Kidney glomerular epithelial cell (primary cell): Measurements from ENCODE around the gene MBD1.
"Not testable (repeated sequence)": the region's sequence is repeated elsewhere in the genome, so short reads cannot be mapped to it uniquely, and the experiment has no call there.

ENCODE experiments used
- DNase-seq: peaks from one replicate; lab custom pipeline; 2025; lab: John Stamatoyannopoulos, UW

Gene MBD1

DNA sequence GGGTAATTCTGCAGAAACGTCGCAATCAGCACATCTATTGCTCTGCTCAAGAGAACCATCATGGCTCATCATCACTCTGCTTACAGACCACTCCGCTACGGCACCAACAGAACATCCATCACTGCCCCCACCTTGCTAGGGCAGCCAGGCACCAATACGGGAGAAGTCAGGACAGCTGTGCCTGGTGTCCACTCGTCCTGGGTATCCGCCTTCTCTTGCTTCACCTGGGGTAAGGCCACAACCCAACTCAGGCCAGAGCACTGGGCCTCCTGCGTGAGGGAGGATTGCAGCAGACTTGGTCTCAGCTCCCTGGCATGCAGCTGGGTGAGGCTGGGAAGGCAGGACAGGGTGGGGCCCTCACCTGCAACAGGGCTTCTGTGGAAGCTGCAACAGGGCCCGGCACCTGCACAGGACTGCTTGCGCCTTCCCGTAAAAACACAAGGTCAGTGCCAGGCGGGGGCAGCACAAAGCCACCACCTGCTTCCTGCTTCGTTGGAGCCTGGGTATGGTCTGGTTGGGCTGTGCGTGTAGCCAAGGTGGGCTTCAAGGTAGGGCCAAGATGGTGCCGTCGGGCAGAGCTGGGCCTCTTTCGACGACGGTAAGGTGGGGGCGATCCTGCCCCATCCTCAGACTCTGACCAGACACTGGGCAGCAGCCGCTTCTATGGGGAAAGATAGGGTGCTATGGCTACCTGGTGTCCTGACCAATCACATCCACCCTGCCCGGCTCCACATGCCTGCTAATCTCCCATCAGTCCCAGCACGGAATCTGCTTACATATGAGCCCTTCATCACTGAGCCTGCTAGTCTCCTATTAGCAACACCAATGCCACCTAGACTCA, 7.9 kb downstream of the MBD1 start:
- no peak for DNase-seq

DNA sequence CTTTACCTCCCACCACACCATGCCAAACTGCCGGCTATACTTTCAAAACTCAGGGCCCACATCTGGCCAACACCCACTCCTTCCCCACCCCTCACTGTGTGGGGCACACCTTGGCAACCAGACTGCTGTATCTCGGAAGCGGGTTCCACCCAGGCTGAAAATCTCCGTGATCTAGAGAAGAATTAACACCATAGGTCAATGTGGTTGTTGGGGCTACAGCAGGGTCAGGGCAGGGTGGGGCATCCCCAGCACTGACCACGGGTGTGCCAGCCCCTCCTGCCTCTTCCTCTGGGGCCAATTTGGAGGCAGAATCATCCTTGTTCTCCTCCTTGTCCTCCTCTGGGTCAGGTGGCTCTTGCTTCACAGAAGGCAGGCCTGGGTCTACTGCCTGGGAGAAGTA, 8.8 kb downstream of the MBD1 start:
- DNase-seq: no peak

DNA sequence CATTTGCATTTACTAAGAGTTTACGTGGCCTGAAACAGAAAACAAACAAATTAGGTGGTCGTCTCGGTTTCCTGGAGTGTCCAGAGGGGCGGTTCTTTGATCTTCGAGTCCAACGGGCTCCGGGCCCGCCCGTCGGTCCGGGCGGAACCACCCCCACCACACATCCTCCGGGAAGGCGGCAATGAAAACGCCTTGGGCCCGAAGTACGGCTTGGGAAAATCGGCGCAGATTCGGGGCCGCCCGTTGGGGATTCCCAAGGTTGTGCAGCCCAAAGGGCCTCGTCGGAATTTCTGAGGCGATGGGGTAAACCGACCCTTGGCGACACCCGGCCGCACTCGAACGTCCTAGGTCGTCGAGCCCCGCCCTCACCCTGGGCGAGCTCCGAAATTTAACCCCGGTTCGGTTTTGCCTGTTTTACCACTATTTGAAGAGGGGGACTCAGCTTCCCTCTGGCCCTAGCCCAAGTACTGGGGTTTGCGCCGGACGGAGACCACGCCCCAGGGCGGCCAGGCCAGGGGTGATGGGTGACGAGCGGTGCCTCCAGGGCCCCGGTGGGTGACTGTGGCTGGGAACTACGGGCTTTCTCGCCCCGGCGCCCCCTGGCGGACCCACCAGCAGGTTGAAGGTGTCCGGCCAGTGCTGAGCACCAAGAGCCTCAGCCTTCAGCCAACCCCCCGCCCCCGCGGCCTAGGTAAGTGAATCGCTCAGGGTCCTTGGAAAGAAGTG, 13.1 kb downstream of the MBD1 start:
- DNase-seq: peak; percentile 25

- peak; percentile 81 for DNase-seq
Observed at GRCh38 chr18:50266248-50266704, 15.0 kb downstream of the MBD1 start, which contains the start of gene CFAP53. Gene CFAP53, minus strand, starts transcription at chr18:50266495. Its CDS starts 91 bp downstream, at chr18:50266404.

DNA sequence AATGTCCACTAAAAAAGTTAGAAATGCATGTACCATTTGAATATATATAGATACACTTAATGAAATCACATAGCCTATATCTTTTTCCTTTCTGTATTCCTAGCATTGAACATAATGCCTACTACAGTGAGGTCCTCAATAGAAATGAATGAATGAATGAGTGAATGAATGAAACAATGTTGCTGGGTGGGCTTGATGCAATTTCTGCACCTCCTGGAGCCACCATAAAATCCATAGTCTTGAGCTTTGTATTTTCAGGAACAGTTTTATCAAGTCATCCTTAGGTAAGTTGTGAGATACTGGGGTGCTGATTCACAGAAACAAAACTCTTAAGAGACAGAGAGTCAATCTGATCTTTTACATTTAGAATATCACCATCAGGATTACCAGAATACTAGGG, 18.3 kb downstream of the MBD1 start:
- DNase-seq: no peak

DNA sequence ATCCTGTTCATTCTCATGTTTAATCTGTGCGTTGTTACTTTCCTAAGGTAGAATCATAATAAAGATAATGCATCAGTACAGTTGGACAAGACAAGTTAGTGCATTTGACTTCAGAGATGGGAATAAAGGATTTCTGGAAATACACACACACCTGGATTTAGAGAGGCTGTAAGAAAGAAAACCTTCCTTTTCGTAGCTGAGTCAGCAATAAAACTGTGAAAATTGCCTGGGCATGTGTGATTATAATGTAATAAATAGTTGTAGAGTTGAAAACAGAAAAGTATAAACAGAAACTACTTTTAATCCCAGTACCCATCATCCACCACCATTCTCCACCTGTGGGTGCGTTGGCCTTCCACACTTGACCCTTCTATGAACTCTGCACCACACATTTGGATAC, 30.4 kb downstream of the MBD1 start:
- no peak for DNase-seq

- DNase-seq: no peak
Observed at GRCh38 chr18:50249576-50249975, 31.7 kb downstream of the MBD1 start.

GRCh38 chr18:50247561-50247960, 33.8 kb downstream of the MBD1 start:
- DNase-seq: no peak

DNA sequence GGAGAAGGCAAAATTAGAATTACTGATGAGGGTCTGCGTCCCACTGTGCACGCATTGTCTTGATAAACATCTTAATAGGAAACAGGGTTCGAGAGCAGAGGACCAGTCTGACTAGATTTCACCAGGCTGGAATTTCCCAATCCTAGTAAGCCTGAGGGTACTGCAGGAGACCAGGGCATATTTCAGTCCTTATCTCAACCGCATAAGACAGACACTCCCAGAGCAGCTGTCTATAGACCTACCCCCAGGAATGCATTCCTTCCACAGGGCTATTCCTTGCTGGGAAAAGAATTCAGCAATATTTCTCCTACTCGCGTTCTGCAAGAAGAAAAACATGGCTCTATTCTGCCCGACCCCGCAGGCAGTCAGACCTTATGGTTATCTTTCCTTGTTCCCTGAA, 39.6 kb downstream of the MBD1 start:
- not testable (repeated sequence) for DNase-seq

DNA sequence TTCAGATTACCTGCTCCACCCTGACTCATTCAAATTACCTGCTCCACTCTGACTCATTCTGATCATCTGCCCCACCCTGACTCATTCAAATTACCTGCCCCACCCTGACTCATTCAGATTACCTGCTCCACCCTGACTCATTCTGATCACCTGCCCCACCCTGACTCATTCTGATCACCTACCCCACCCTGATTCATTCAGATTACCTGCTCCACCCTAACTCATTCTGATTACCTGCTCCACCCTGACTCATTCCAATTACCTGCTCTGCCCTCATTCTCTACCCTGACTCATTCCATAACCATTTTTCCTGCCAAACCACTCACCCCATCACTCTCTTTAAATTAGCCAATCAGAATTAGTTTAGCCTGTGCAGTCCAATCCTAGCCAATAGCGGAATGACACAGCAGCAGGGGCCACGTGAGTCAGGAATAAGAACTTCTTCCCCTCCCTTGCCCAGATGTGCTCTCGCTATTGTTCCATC, 41.2 kb downstream of the MBD1 start:
- no peak for DNase-seq

- no peak for DNase-seq
Observed at GRCh38 chr18:50232419-50232818, 48.9 kb downstream of the MBD1 start.

DNA sequence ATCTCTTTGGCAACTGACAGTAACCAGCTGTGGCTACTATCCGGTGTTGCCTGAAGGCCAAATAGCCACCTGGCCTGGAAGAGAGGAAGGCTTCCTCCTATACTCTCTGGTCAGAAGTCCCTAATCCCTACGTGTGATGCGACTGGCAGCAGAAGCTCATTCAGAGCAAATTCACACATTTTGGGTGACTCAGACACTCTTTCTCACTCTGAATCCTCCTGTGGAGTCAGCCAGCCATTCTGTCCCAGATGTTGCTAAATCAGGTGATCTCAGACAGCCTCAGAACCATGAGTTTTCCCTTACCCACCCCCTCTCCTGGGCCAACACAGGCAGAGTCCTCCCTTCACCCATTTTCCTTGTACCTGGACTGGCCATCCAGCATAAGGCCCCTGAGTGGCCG, 49.7 kb downstream of the MBD1 start:
- peak; percentile 17 for DNase-seq

- not testable (repeated sequence) for DNase-seq
Observed at GRCh38 chr18:50220249-50220648, 61.1 kb downstream of the MBD1 start.
